HEK293 (cell line): ENCODE data around the gene DTL.

Source experiments
- ZNF133 ChIP-seq: fragments of 450-650 bp; formaldehyde crosslinking; IDR thresholded peaks from 2 replicates; pipeline ENCODE4 v1.5.1; 2016; ENCODE audit warnings: missing biosample characterization, missing genetic modification characterization
- ZNF274 ChIP-seq, 2 experiments: fragments of 200-500 bp in 1 of 2; fragments of 450-650 bp in 1 of 2; sonication (Bioruptor generic) in 1 of 2; formaldehyde crosslinking in 1 of 2; IDR thresholded peaks; 2 replicates each; pipeline versions ENCODE4 v1.5.1 to v1.6.1; 2014 to 2016; ENCODE audit warnings: borderline replicate concordance in 1 of 2, inconsistent platforms in 1 of 2, low read length in 1 of 2, missing biosample characterization in 1 of 2, missing genetic modification characterization in 1 of 2
- ZNF510 ChIP-seq: fragments of 450-650 bp; formaldehyde crosslinking; IDR thresholded peaks from 2 replicates; pipeline ENCODE4 v1.5.1; 2018; ENCODE audit warnings: mild to moderate bottlenecking, missing genetic modification characterization, missing biosample characterization; ENCODE audit not compliant: insufficient replicate concordance
- ZNF530 ChIP-seq: fragments of 450-650 bp; formaldehyde crosslinking; IDR thresholded peaks from 2 replicates; pipeline ENCODE4 v1.5.1; 2016; ENCODE audit warnings: low read depth, missing biosample characterization, missing genetic modification characterization
- TF ChIP-seq, protein P1 (sequence below): fragments of 450-650 bp; formaldehyde crosslinking; IDR thresholded peaks from 2 replicates; pipeline ENCODE4 v1.5.0; 2017; ENCODE audit warnings: missing biosample characterization, missing genetic modification characterization, borderline replicate concordance

DNA sequence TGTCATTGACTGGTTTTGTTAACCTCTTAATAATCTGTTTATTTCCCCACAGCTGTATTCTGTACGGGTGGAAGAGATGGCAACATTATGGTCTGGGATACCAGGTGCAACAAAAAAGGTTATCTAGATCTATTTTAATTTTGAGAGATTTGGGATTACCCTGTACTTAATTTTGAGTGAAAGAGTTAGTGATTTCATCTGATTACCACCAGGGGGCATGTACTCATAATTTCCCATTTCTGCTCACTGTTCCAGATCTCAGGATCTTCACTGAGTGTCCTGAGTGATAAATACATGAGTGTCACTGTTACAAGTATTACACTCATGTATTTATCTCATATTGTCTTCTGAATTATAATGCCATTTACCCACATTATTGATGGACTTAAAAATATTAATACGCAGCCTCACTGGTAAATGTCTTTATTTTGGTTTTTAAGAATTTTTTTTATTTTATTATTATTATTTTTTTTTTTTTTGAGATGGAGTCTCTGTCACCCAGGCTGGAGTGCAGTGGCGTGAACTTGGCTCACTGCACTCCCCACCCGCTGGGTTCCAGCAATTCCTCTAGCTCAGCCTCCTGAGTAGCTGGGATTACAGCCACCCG lies 27.4 kb downstream of the DTL start:
- no peak for TF ChIP-seq ZNF133 (tag by site-specific recombination)
- TF ChIP-seq ZNF274 (IDR thresholded peaks at IDR 0.05; ENCODE audit: low read length) = no peak
- no peak for TF ChIP-seq ZNF274 (tag by site-specific recombination; IDR thresholded peaks at IDR 0.05; ENCODE audit: borderline replicate concordance)
- TF ChIP-seq ZNF530 (tag by site-specific recombination) = no peak
- TF ChIP-seq ZNF510 (tag by site-specific recombination) = no peak
- TF ChIP-seq, protein P1, sequence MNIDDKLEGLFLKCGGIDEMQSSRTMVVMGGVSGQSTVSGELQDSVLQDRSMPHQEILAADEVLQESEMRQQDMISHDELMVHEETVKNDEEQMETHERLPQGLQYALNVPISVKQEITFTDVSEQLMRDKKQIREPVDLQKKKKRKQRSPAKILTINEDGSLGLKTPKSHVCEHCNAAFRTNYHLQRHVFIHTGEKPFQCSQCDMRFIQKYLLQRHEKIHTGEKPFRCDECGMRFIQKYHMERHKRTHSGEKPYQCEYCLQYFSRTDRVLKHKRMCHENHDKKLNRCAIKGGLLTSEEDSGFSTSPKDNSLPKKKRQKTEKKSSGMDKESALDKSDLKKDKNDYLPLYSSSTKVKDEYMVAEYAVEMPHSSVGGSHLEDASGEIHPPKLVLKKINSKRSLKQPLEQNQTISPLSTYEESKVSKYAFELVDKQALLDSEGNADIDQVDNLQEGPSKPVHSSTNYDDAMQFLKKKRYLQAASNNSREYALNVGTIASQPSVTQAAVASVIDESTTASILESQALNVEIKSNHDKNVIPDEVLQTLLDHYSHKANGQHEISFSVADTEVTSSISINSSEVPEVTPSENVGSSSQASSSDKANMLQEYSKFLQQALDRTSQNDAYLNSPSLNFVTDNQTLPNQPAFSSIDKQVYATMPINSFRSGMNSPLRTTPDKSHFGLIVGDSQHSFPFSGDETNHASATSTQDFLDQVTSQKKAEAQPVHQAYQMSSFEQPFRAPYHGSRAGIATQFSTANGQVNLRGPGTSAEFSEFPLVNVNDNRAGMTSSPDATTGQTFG (tag by site-specific recombination) = no peak
